A549 treated with AZD2906 at 1 μM for 4 hours (cell line): Measurements from ENCODE around the gene KLLN. TPM values are rescaled to one million over a fixed set of nuclear protein-coding genes. Genes with fewer than 3 reads are reported as not detected.

ENCODE experiments used
- total RNA-seq: library from RNA; stranded (reverse); fragments of 200-300 nt; extraction: Qiagen RNA extraction; gene quantifications from 5 replicates; pipeline ENCODE4 v1.2.3, GENCODE V29; 2022

The KLLN gene
- total RNA-seq, result 0.45 to 0.56 TPM (median 0.50 TPM) in 5 replicates

GRCh38 chr10:87863053-87863943 is at the start of gene KLLN, which contains the start of gene PTEN:
Gene KLLN, minus strand, starts transcription at chr10:87863533. Its CDS starts 1,046 bp downstream, at chr10:87862487.
Gene PTEN, plus strand, starts transcription at chr10:87863625. Its CDS starts 845 bp downstream, at chr10:87864470.

GRCh38 chr10:87817609-87818504 is 45.5 kb downstream of the KLLN start, which contains the start of gene ATAD1:
Gene ATAD1, minus strand, starts transcription at chr10:87818226. Its CDS starts 3,627 bp downstream, at chr10:87814599.

Other genes with a start within 250 kb of the KLLN start
- gene PAPSS2, start 203.7 kb downstream of the KLLN start, total RNA-seq, result 18.8 to 20.5 TPM (median 19.7 TPM) in 5 replicates
- 32.2 to 54.0 TPM (median 39.8 TPM) in 5 replicates for gene ATAD1, start 45.3 kb downstream of the KLLN start, total RNA-seq
- gene PTEN, start 92 bp upstream of the KLLN start, total RNA-seq, result 32.0 to 52.8 TPM (median 38.7 TPM) in 5 replicates